HepG2 (cell line): ENCODE results near the gene MRPL48. TPM values are rescaled to one million over a fixed set of nuclear protein-coding genes. Genes with fewer than 3 reads are reported as not detected.

Source experiments
- HDAC1 ChIP-seq: sonication (generic); formaldehyde crosslinking; IDR thresholded peaks from 2 replicates; pipeline ENCODE4 v1.5.1; 2020; ENCODE audit warnings: mild to moderate bottlenecking, missing genetic modification reagents
- IRX3 ChIP-seq: sonication (generic); formaldehyde crosslinking; IDR thresholded peaks from 2 replicates; pipeline ENCODE4 v1.8.1; 2023; ENCODE audit warnings: mild to moderate bottlenecking, low read depth, missing genetic modification reagents, borderline replicate concordance
- JUND ChIP-seq: sonication (generic); formaldehyde crosslinking; IDR thresholded peaks from 2 replicates; pipeline ENCODE4 v1.8.0; 2022; ENCODE audit warnings: mild to moderate bottlenecking, missing genetic modification reagents
- KDM1A ChIP-seq: IDR thresholded peaks from 2 replicates; pipeline ENCODE4 v1.6.1; 2016; ENCODE audit warnings: missing compliant biosample characterization
- KMT2A ChIP-seq: sonication (generic); formaldehyde crosslinking; IDR thresholded peaks from 2 replicates; pipeline ENCODE4 v1.4.0; 2020; ENCODE audit warnings: missing genetic modification reagents
- MEIS1 ChIP-seq: sonication (generic); formaldehyde crosslinking; IDR thresholded peaks from 2 replicates; pipeline ENCODE4 v1.9.0; 2021; ENCODE audit warnings: mild to moderate bottlenecking, missing genetic modification reagents, moderate library complexity, borderline replicate concordance
- MTF2 ChIP-seq: sonication (generic); formaldehyde crosslinking; IDR thresholded peaks from 2 replicates; pipeline ENCODE4 v1.5.0; 2020; ENCODE audit warnings: missing genetic modification reagents, borderline replicate concordance
- NONO ChIP-seq, 2 experiments: fragments of 450-650 bp in 1 of 2; sonication (generic) in 1 of 2; formaldehyde crosslinking in 1 of 2; IDR thresholded peaks in 1 of 2; conservative IDR thresholded peaks in 1 of 2; 2 replicates each; pipeline versions ENCODE4 v1.6.1 to v1.8.0; 2017 to 2022; ENCODE audit warnings: mild to moderate bottlenecking in 1 of 2, missing genetic modification reagents in 1 of 2, moderate library complexity in 1 of 2
- ONECUT2 ChIP-seq: sonication (generic); formaldehyde crosslinking; IDR thresholded peaks from 2 replicates; pipeline ENCODE4 v1.4.0; 2020; ENCODE audit warnings: missing genetic modification reagents
- PAX8 ChIP-seq: sonication (generic); formaldehyde crosslinking; IDR thresholded peaks from 2 replicates; pipeline ENCODE4 v1.8.0; 2022; ENCODE audit warnings: mild to moderate bottlenecking, missing genetic modification reagents, borderline replicate concordance
- RARA ChIP-seq: IDR thresholded peaks from 2 replicates; pipeline ENCODE4 v1.6.1; 2016; ENCODE audit warnings: missing genetic modification reagents, missing compliant biosample characterization
- RBM39 ChIP-seq: fragments of 200-400 bp; formaldehyde crosslinking; IDR thresholded peaks from one replicate; pipeline ENCODE4 v1.6.1; 2018; ENCODE audit warnings: antibody characterized with exemption, mild to moderate bottlenecking, low read depth, low read length; ENCODE audit not compliant: poor library complexity, severe bottlenecking
- REST ChIP-seq, 2 experiments: IDR thresholded peaks; 2 replicates each; pipeline ENCODE4 v1.6.1; 2011 to 2012; ENCODE audit warnings: low read length in 2 of 2, borderline replicate concordance in 1 of 2, low read depth in 1 of 2, mild to moderate bottlenecking in 1 of 2, moderate library complexity in 1 of 2
- RFX1 ChIP-seq: fragments of 450-650 bp; IDR thresholded peaks from 2 replicates; pipeline ENCODE4 v1.6.1; 2017
- SAP130 ChIP-seq: IDR thresholded peaks from 2 replicates; pipeline ENCODE4 v1.6.1; 2016; ENCODE audit warnings: low read depth
- ZNF350 ChIP-seq: sonication (generic); formaldehyde crosslinking; IDR thresholded peaks from 2 replicates; pipeline ENCODE4 v1.4.0; 2020; ENCODE audit warnings: mild to moderate bottlenecking, low read depth, missing genetic modification reagents, borderline replicate concordance
- ZNF501 ChIP-seq: sonication (generic); formaldehyde crosslinking; IDR thresholded peaks from 2 replicates; pipeline ENCODE4 v1.5.1; 2020; ENCODE audit warnings: mild to moderate bottlenecking, moderate library complexity, missing genetic modification reagents
- ZNF598 ChIP-seq: sonication (generic); formaldehyde crosslinking; IDR thresholded peaks from 2 replicates; pipeline ENCODE4 v1.5.1; 2020; ENCODE audit warnings: mild to moderate bottlenecking, missing genetic modification reagents, borderline replicate concordance
- ZNF678 ChIP-seq: sonication (generic); formaldehyde crosslinking; IDR thresholded peaks from 2 replicates; pipeline ENCODE4 v1.4.0; 2020; ENCODE audit warnings: mild to moderate bottlenecking, missing genetic modification reagents
- polyA plus RNA-seq, 8 experiments: library from polyadenylated mRNA; depleted of rRNA in 3 of 8; stranded (reverse) in 7 of 8; unstranded in 1 of 8; fragments of >200 nt; fragmentation: Illumina TruSeq in 4 of 8; extraction: Trizol in 4 of 8; gene quantifications; 2 replicates each; pipeline versions ENCODE4 v1.2.1 to v1.2.3, GENCODE V29; 2011 to 2016; ENCODE audit warnings: low read depth in 4 of 8, missing spikeins in 1 of 8, mixed read lengths in 1 of 8; ENCODE audit not compliant: insufficient read depth in 1 of 8
- total RNA-seq, 5 experiments: library from RNA; depleted of rRNA; stranded (reverse); fragments of >200 nt; fragmentation: Illumina TruSeq; extraction: Trizol; gene quantifications; 2 replicates each; pipeline ENCODE4 v1.2.3, GENCODE V29; 2016; ENCODE audit warnings: low read depth in 1 of 5
- TF ChIP-seq, protein P1 (sequence below): sonication (generic); formaldehyde crosslinking; IDR thresholded peaks from 2 replicates; pipeline ENCODE4 v1.4.0; 2020; ENCODE audit warnings: missing genetic modification reagents
- TF ChIP-seq, protein P2 (sequence below): sonication (generic); formaldehyde crosslinking; IDR thresholded peaks from 2 replicates; pipeline ENCODE4 v1.5.1; 2020; ENCODE audit warnings: missing genetic modification reagents, mild to moderate bottlenecking, borderline replicate concordance
- TF ChIP-seq, protein P3 (sequence below): sonication (generic); formaldehyde crosslinking; IDR thresholded peaks from 2 replicates; pipeline ENCODE4 v1.4.0; 2020; ENCODE audit warnings: missing genetic modification reagents

Gene MRPL48
- total and polyA plus RNA-seq, 2 of the 13 experiments (the other 11 are each of a cell fraction or from before 2014, with no cell fraction given) = 61.2 to 67.9 TPM

- TF ChIP-seq, protein P1, sequence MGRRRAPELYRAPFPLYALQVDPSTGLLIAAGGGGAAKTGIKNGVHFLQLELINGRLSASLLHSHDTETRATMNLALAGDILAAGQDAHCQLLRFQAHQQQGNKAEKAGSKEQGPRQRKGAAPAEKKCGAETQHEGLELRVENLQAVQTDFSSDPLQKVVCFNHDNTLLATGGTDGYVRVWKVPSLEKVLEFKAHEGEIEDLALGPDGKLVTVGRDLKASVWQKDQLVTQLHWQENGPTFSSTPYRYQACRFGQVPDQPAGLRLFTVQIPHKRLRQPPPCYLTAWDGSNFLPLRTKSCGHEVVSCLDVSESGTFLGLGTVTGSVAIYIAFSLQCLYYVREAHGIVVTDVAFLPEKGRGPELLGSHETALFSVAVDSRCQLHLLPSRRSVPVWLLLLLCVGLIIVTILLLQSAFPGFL (CRISPR knock-in tag) = no peak
- peak; percentile 39 for TF ChIP-seq RBM39
- 0 out of 2 replicates have a peak, but pooled peaks have one; percentile 18 for TF ChIP-seq MEIS1 (CRISPR knock-in tag)
- peak; percentile 70; the same call in 1 of the 2 replicates for TF ChIP-seq KMT2A
- TF ChIP-seq IRX3 (CRISPR knock-in tag) = no peak
- no peak for TF ChIP-seq ONECUT2 (CRISPR knock-in tag)
- TF ChIP-seq ZNF501 = 0 out of 2 replicates have a peak, but pooled peaks have one; percentile 13
- no peak for TF ChIP-seq RFX1
- no peak for TF ChIP-seq KDM1A (CRISPR knock-in tag)
- TF ChIP-seq, protein P2, sequence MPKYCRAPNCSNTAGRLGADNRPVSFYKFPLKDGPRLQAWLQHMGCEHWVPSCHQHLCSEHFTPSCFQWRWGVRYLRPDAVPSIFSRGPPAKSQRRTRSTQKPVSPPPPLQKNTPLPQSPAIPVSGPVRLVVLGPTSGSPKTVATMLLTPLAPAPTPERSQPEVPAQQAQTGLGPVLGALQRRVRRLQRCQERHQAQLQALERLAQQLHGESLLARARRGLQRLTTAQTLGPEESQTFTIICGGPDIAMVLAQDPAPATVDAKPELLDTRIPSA = peak; percentile 66; the same call in 1 of the 2 replicates
- TF ChIP-seq PAX8 (CRISPR knock-in tag) = 0 out of 2 replicates have a peak, but pooled peaks have one; percentile 47
- no peak for TF ChIP-seq JUND (CRISPR knock-in tag)
- TF ChIP-seq NONO (IDR thresholded peaks at IDR 0.05) = no peak
- no peak for TF ChIP-seq NONO (CRISPR knock-in tag; conservative IDR thresholded peaks at IDR 0.05)
- peak; percentile 2; the same call in 1 of the 2 replicates for TF ChIP-seq SAP130 (CRISPR knock-in tag)
- 0 out of 2 replicates have a peak, but pooled peaks have one; percentile 34 for TF ChIP-seq ZNF598 (CRISPR knock-in tag)
- TF ChIP-seq MTF2 (CRISPR knock-in tag) = 0 out of 2 replicates have a peak, but pooled peaks have one; percentile 8
- TF ChIP-seq, protein P3, sequence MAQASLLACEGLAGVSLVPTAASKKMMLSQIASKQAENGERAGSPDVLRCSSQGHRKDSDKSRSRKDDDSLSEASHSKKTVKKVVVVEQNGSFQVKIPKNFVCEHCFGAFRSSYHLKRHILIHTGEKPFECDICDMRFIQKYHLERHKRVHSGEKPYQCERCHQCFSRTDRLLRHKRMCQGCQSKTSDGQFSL (CRISPR knock-in tag) = no peak
- no peak for TF ChIP-seq REST (IDR thresholded peaks at IDR 0.05; ENCODE audit: borderline replicate concordance in 1 of 2, low read depth in 1 of 2, low read length in 2 of 2)
- 0 out of 2 replicates have a peak, but pooled peaks have one; percentile 4 for TF ChIP-seq HDAC1 (CRISPR knock-in tag)
- TF ChIP-seq RARA = no peak
- no peak for TF ChIP-seq ZNF678 (CRISPR knock-in tag)
- TF ChIP-seq ZNF350 (CRISPR knock-in tag) = 0 out of 2 replicates have a peak, but pooled peaks have one; percentile 11
Measured at GRCh38 chr11:73760135-73760678, 27.5 kb upstream of the MRPL48 start (continued).
